ENCODE data around the gene DGKH. TPM values are rescaled to one million over a fixed set of nuclear protein-coding genes. Genes with fewer than 3 reads are reported as not detected.

The DGKH gene
- total RNA-seq, 1 donor = 8.7 TPM

- no peak for DNase-seq (ENCODE audit: insufficient read length, low spot score, missing footprints)
- TF ChIP-seq, protein P1, sequence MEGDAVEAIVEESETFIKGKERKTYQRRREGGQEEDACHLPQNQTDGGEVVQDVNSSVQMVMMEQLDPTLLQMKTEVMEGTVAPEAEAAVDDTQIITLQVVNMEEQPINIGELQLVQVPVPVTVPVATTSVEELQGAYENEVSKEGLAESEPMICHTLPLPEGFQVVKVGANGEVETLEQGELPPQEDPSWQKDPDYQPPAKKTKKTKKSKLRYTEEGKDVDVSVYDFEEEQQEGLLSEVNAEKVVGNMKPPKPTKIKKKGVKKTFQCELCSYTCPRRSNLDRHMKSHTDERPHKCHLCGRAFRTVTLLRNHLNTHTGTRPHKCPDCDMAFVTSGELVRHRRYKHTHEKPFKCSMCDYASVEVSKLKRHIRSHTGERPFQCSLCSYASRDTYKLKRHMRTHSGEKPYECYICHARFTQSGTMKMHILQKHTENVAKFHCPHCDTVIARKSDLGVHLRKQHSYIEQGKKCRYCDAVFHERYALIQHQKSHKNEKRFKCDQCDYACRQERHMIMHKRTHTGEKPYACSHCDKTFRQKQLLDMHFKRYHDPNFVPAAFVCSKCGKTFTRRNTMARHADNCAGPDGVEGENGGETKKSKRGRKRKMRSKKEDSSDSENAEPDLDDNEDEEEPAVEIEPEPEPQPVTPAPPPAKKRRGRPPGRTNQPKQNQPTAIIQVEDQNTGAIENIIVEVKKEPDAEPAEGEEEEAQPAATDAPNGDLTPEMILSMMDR (IDR thresholded peaks at IDR 0.05; ENCODE audit: extremely low read depth, low read depth, low read length) = no peak
- H3K36me3 ChIP-seq (ENCODE audit: insufficient read depth, low read length) = peaks cover 5% of the 10 kb centered on the region
Measured at GRCh38 chr13:42228527-42228926, 180.1 kb downstream of the DGKH start.

DNA sequence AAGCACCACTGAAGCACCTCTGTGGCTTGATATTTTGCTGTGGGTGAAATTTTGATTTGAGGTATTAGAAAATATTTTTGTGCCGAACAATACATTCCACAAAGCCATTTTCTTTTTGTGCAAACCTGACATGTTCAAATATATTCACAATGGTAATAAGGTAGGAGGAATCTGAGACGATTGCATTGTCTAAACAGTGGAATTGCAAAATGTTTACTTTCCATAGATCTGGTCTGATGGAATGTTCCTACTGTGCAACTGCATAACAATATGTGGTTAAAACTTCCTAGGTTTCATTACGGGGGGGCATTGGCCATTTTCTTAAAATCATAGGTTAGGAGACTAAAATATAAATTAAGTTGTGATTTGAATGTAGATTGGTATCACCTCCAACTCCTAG, 180.8 kb downstream of the DGKH start:
- Histone ChIP-seq H3K27ac (ENCODE audit: low read depth, low read length) (no peak overlapping the region), H3K9me3 (ENCODE audit: low read depth, low read length) (no peaks in the 10 kb centered on the region), H2AFZ (ENCODE audit: low read length) (no peak overlapping the region), H3K4me2 (ENCODE audit: insufficient read depth, low read length) (no peak overlapping the region), H4K20me1 (ENCODE audit: insufficient read depth, low read length) (no peaks in the 10 kb centered on the region), H3K36me3 (ENCODE audit: insufficient read depth, low read length) (peaks cover 5% of the 10 kb centered on the region), H3K4me1 (ENCODE audit: insufficient read depth, low read length) (no peaks in the 10 kb centered on the region), H3K4me3 (ENCODE audit: insufficient read depth, low read length) (no peak overlapping the region), H3K79me2 (ENCODE audit: insufficient read depth, low read length) (no peaks in the 10 kb centered on the region), H3K27me3 (ENCODE audit: insufficient read depth, low read length) (no peaks in the 10 kb centered on the region)
- TF ChIP-seq, protein P1 (IDR thresholded peaks at IDR 0.05; ENCODE audit: extremely low read depth, low read depth, low read length) = no peak
- DNase-seq (ENCODE audit: insufficient read length, low spot score, missing footprints) = no peak

More at GRCh38 chr13:42228527-42228926, 180.1 kb downstream of the DGKH start:
- no peaks in the 10 kb centered on the region for H4K20me1 ChIP-seq (ENCODE audit: insufficient read depth, low read length)
- no peak overlapping the region for H3K27ac ChIP-seq (ENCODE audit: low read depth, low read length)
- H2AFZ ChIP-seq (ENCODE audit: low read length) = no peak overlapping the region
- no peak overlapping the region for H3K4me2 ChIP-seq (ENCODE audit: insufficient read depth, low read length)
- no peaks in the 10 kb centered on the region for H3K9me3 ChIP-seq (ENCODE audit: low read depth, low read length)
- no peak overlapping the region for H3K4me3 ChIP-seq (ENCODE audit: insufficient read depth, low read length)
- no peaks in the 10 kb centered on the region for H3K79me2 ChIP-seq (ENCODE audit: insufficient read depth, low read length)
- no peaks in the 10 kb centered on the region for H3K4me1 ChIP-seq (ENCODE audit: insufficient read depth, low read length)
- no peaks in the 10 kb centered on the region for H3K27me3 ChIP-seq (ENCODE audit: insufficient read depth, low read length)

DNA sequence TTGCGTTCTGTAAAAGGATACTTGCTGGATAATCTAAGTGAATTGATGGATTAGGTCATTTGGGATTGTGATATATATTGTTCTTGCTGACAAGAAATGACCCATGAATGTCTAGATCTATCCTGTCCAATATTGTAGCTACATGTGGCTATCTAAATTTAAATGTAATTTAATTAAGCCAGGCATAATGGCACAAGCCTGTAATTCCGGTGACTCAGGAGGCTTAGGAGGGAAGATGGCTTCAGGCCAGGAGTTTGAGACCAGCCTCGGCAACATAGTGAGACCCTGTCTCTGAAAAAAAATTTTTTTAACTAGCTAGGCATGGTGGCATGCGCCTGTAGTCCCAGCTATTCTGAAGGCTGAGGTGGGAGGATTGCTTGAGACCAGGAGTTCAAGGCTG, 184.2 kb downstream of the DGKH start:
- H3K27ac ChIP-seq (ENCODE audit: low read depth, low read length) = no peak overlapping the region
- no peak overlapping the region for H3K4me2 ChIP-seq (ENCODE audit: insufficient read depth, low read length)
- no peaks in the 10 kb centered on the region for H3K79me2 ChIP-seq (ENCODE audit: insufficient read depth, low read length)
- no peaks in the 10 kb centered on the region for H3K27me3 ChIP-seq (ENCODE audit: insufficient read depth, low read length)
- no peak for DNase-seq (ENCODE audit: insufficient read length, low spot score, missing footprints)
- no peaks in the 10 kb centered on the region for H3K36me3 ChIP-seq (ENCODE audit: insufficient read depth, low read length)
- no peaks in the 10 kb centered on the region for H4K20me1 ChIP-seq (ENCODE audit: insufficient read depth, low read length)
- peaks cover 2% of the 10 kb centered on the region for H3K4me1 ChIP-seq (ENCODE audit: insufficient read depth, low read length)
- no peak overlapping the region for H3K4me3 ChIP-seq (ENCODE audit: insufficient read depth, low read length)
- TF ChIP-seq, protein P1 (IDR thresholded peaks at IDR 0.05; ENCODE audit: extremely low read depth, low read depth, low read length) = no peak
- H3K9me3 ChIP-seq (ENCODE audit: low read depth, low read length) = no peaks in the 10 kb centered on the region
- H2AFZ ChIP-seq (ENCODE audit: low read length) = no peak overlapping the region

- H3K4me3 ChIP-seq (ENCODE audit: insufficient read depth, low read length) = no peak overlapping the region
- H3K27ac ChIP-seq (ENCODE audit: low read depth, low read length) = no peak overlapping the region
- TF ChIP-seq, protein P1 (IDR thresholded peaks at IDR 0.05; ENCODE audit: extremely low read depth, low read depth, low read length) = no peak
- H3K9me3 ChIP-seq (ENCODE audit: low read depth, low read length) = no peaks in the 10 kb centered on the region
- H3K4me2 ChIP-seq (ENCODE audit: insufficient read depth, low read length) = no peak overlapping the region
- no peaks in the 10 kb centered on the region for H3K27me3 ChIP-seq (ENCODE audit: insufficient read depth, low read length)
- H3K36me3 ChIP-seq (ENCODE audit: insufficient read depth, low read length) = no peaks in the 10 kb centered on the region
- H2AFZ ChIP-seq (ENCODE audit: low read length) = no peak overlapping the region
- no peak for DNase-seq (ENCODE audit: insufficient read length, low spot score, missing footprints)
- peaks cover 5% of the 10 kb centered on the region for H3K4me1 ChIP-seq (ENCODE audit: insufficient read depth, low read length)
- no peaks in the 10 kb centered on the region for H3K79me2 ChIP-seq (ENCODE audit: insufficient read depth, low read length)
- no peaks in the 10 kb centered on the region for H4K20me1 ChIP-seq (ENCODE audit: insufficient read depth, low read length)
Measured at GRCh38 chr13:42233726-42234125, 185.3 kb downstream of the DGKH start.
